ENCODE data around the gene GSTA4. TPM values are rescaled to one million over a fixed set of nuclear protein-coding genes. Genes with fewer than 3 reads are reported as not detected.

The GSTA4 gene
- total and polyA plus RNA-seq, 2 of the 8 experiments (the other 6 are each of a cell fraction or from before 2014, with no cell fraction given), result 13.9 to 21.6 TPM

DNA sequence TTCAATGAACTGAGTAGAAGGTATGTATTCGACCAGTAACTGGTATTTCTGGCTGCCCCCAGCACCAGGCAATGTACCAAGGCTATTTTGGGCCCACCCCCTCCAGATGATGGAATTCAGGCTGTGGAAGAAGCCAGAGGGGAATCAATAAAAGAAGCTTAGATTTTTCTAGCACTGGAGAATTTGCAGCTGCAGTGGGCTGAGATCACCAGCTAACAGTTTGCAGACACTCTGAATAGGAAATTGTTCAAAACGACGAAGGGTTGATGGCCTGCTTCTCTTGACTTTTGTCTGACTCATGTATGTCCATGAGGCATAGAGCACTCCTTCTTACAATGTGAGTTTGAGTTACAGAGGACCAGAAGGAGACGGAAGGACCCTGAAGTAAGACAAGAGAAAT is 37.8 kb upstream of the GSTA4 start:
- Histone ChIP-seq H2BK20ac (ENCODE audit: low read length) (no peak overlapping the region), H3K4ac (replicated peaks; ENCODE audit: insufficient read length, low read depth, low read length) (no peak overlapping the region), H3K9me3 (ENCODE audit: insufficient read depth in 2 of 2, low read depth in 1 of 2, low read length in 1 of 2) (no peaks in the 10 kb centered on the region), H4K91ac (replicated peaks; ENCODE audit: insufficient read length, low read length) (no peak overlapping the region), H4K20me1 (replicated peaks in 1 of 2; ENCODE audit: control insufficient read depth in 1 of 2, insufficient read depth in 2 of 2, low read length in 2 of 2) (no peaks in the 10 kb centered on the region), H2BK120ac (replicated peaks; ENCODE audit: low read depth, low read length) (no peak overlapping the region), H2AK5ac (ENCODE audit: low read depth, low read length) (no peak overlapping the region), H2AFZ (ENCODE audit: low read length) (no peak overlapping the region), H3K36me3 (ENCODE audit: control insufficient read depth in 2 of 4, insufficient read depth in 4 of 4, low read length in 3 of 4) (peaks cover 0 to 12% (median 6%) of the 10 kb centered on the region in 4 experiments; a peak in 4 of 8 replicates), H4K8ac (ENCODE audit: extremely low read depth, insufficient read depth, low read length) (no peak overlapping the region), H3K14ac (ENCODE audit: insufficient read length) (no peak overlapping the region), H3K27me3 (replicated peaks in 1 of 4; ENCODE audit: control insufficient read depth in 3 of 4, extremely low read depth in 1 of 4, insufficient read depth in 3 of 4, low read length in 3 of 4) (no peaks in the 10 kb centered on the region), H2BK15ac (ENCODE audit: low read length) (no peak overlapping the region), H3K4me3 (ENCODE audit: extremely low read depth in 1 of 4, insufficient read depth in 2 of 4, low read depth in 3 of 4, low read length in 4 of 4) (no peak overlapping the region), H3K79me2 (ENCODE audit: control insufficient read depth in 1 of 2, insufficient read depth in 2 of 2, low read length in 2 of 2) (no peaks in the 10 kb centered on the region), H2BK5ac (ENCODE audit: low read depth, low read length) (no peak overlapping the region), H3K23me2 (ENCODE audit: low read depth, low read length) (no peaks in the 10 kb centered on the region), H4K5ac (ENCODE audit: insufficient read length, low read depth, low read length) (no peak overlapping the region), H3K4me2 (ENCODE audit: insufficient read depth in 1 of 2, low read depth in 2 of 2, low read length in 2 of 2) (no peak overlapping the region), H3K79me1 (ENCODE audit: low read depth, low read length) (no peaks in the 10 kb centered on the region), H3K4me1 (replicated peaks in 1 of 4; ENCODE audit: control insufficient read depth in 3 of 4, insufficient read depth in 4 of 4, low read length in 3 of 4) (no peaks in the 10 kb centered on the region), H3K56ac (replicated peaks; ENCODE audit: insufficient read length, low read depth, low read length) (no peak overlapping the region), H3K23ac (ENCODE audit: insufficient read length) (no peak overlapping the region), H3K9ac (replicated peaks in 1 of 4; ENCODE audit: extremely low read depth in 1 of 4, low read depth in 3 of 4, low read length in 3 of 4) (no peak overlapping the region), H3K18ac (ENCODE audit: extremely low read depth, low read length) (no peak overlapping the region), H2BK12ac (ENCODE audit: low read depth, low read length) (no peak overlapping the region), H3K27ac (ENCODE audit: low read depth, low read length) (no peak overlapping the region)
- DNase-seq (ENCODE audit: low read depth in 1 of 2, low spot score in 2 of 2) (no peak), FAIRE-seq (no peak)
- 87% methylated on average over 4 of the region's 4 CpGs; no CpG with 5 or more reads in 1 of the 2 experiments for WGBS, 2 experiments (ENCODE audit: extremely low coverage in 1 of 2, insufficient coverage in 1 of 2, insufficient read length in 1 of 2, insufficient replicate concordance in 2 of 2, low coverage in 1 of 2, low lambda C conversion rate in 2 of 2, missing lambda C conversion rate in 1 of 2)
- CTCF ChIA-PET (ENCODE audit: partially characterized antibody), result interaction anchor here (0.7 to 2.0 kb wide), 2 partner anchors 35 to 451 kb away, joined by 3 to 6 read pairs; no protein-coding TSS in a partner anchor
- POLR2A ChIA-PET (ENCODE audit: partially characterized antibody), result no interaction called here
- TF ChIP-seq HDAC6 (IDR thresholded peaks at IDR 0.05; ENCODE audit: low read depth, low read length) (no peak), TBP (IDR thresholded peaks at IDR 0.05; ENCODE audit: low read depth, low read length) (no peak), EP300 (IDR thresholded peaks at IDR 0.05; ENCODE audit: borderline replicate concordance in 1 of 2, low read depth in 2 of 2, low read length in 2 of 2) (no peak)

All from H1 (cell line).